WTC11 (cell line): ENCODE measurements around the gene FBLN2. TPM values are rescaled to one million over a fixed set of nuclear protein-coding genes. Genes with fewer than 3 reads are reported as not detected.

Experiments used
- ATAC-seq: fragments of 200-7000 bp; cut with Tn5 transposase; 2 replicates; pipeline ENCODE4 v1.10.0; 2021; ENCODE audit warnings: mild to moderate bottlenecking, moderate library complexity
- CTCF ChIA-PET: fragments of 300-600 bp; sonication (Branson Sonifier 250); formaldehyde crosslinking; loops from one replicate; lab custom pipeline; 2021; ENCODE audit warnings: antibody characterized with exemption; lab: Charles Lee
- POLR2A ChIA-PET: fragments of 350-600 bp; sonication (Branson Sonifier 250); formaldehyde crosslinking; loops from one replicate; lab custom pipeline; 2021; ENCODE audit warnings: antibody characterized with exemption; lab: Charles Lee
- DNase-seq: peaks from one replicate; pipeline ENCODE4 v3.0.0; 2021; ENCODE audit warnings: low spot score
- H3K27ac Mint-ChIP-seq: 2 replicates; pipeline ENCODE4 v1.8.0; 2021; ENCODE audit warnings: mixed read lengths
- H3K27me3 Mint-ChIP-seq: 2 replicates; pipeline ENCODE4 v1.8.0; 2021; ENCODE audit warnings: low read depth, mild to moderate bottlenecking, moderate library complexity, mixed read lengths
- H3K36me3 Mint-ChIP-seq: 2 replicates; pipeline ENCODE4 v1.8.0; 2021; ENCODE audit warnings: mixed read lengths
- H3K4me1 Mint-ChIP-seq: 2 replicates; pipeline ENCODE4 v1.8.0; 2022; ENCODE audit warnings: mixed read lengths
- H3K4me3 Mint-ChIP-seq: 2 replicates; pipeline ENCODE4 v1.8.0; 2021; ENCODE audit warnings: mild to moderate bottlenecking, moderate library complexity, mixed read lengths
- H3K9me3 Mint-ChIP-seq: 2 replicates; pipeline ENCODE4 v1.8.0; 2021; ENCODE audit warnings: mixed read lengths
- ARID4B ChIP-seq: sonication (generic); formaldehyde crosslinking; IDR thresholded peaks from 2 replicates; pipeline ENCODE4 v1.8.0; 2023; ENCODE audit warnings: missing genetic modification reagents, mild to moderate bottlenecking, borderline replicate concordance
- CREM ChIP-seq: sonication (generic); formaldehyde crosslinking; IDR thresholded peaks from 2 replicates; pipeline ENCODE4 v1.8.1; 2022; ENCODE audit warnings: mild to moderate bottlenecking, missing genetic modification reagents, moderate library complexity
- ELF4 ChIP-seq: sonication (generic); formaldehyde crosslinking; IDR thresholded peaks from 2 replicates; pipeline ENCODE4 v1.8.1; 2022; ENCODE audit warnings: low read depth, mild to moderate bottlenecking, moderate library complexity, missing genetic modification reagents
- NFE2L1 ChIP-seq: sonication (generic); formaldehyde crosslinking; IDR thresholded peaks from 2 replicates; pipeline ENCODE4 v1.8.1; 2023; ENCODE audit warnings: missing genetic modification reagents
- NFYB ChIP-seq: sonication (generic); formaldehyde crosslinking; conservative IDR thresholded peaks from 2 replicates; pipeline ENCODE4 v1.8.0; 2022; ENCODE audit warnings: low read depth, missing genetic modification reagents
- NR1H2 ChIP-seq: sonication (generic); formaldehyde crosslinking; IDR thresholded peaks from 2 replicates; pipeline ENCODE4 v1.9.0; 2021; ENCODE audit warnings: mild to moderate bottlenecking, moderate library complexity, missing genetic modification reagents
- NR3C1 ChIP-seq: sonication (generic); formaldehyde crosslinking; conservative IDR thresholded peaks from 2 replicates; pipeline ENCODE4 v1.8.1; 2023; ENCODE audit warnings: low read depth, mild to moderate bottlenecking, missing genetic modification reagents
- PRRX2 ChIP-seq: fragments of 250-450 bp; sonication (Bioruptor Pico); IDR thresholded peaks from 2 replicates; pipeline ENCODE4 v1.8.0; 2021; ENCODE audit warnings: mild to moderate bottlenecking
- SMAD4 ChIP-seq: sonication (generic); formaldehyde crosslinking; IDR thresholded peaks from 2 replicates; pipeline ENCODE4 v1.8.0; 2022; ENCODE audit warnings: mild to moderate bottlenecking, missing genetic modification reagents
- SP1 ChIP-seq: sonication (generic); formaldehyde crosslinking; conservative IDR thresholded peaks from 2 replicates; pipeline ENCODE4 v1.8.1; 2022; ENCODE audit warnings: missing genetic modification reagents
- USF2 ChIP-seq: sonication (generic); formaldehyde crosslinking; IDR thresholded peaks from 2 replicates; pipeline ENCODE4 v1.8.1; 2023; ENCODE audit warnings: mild to moderate bottlenecking, missing genetic modification reagents, moderate library complexity
- ZNF121 ChIP-seq: sonication (generic); formaldehyde crosslinking; IDR thresholded peaks from 2 replicates; pipeline ENCODE4 v1.8.0; 2023; ENCODE audit warnings: missing genetic modification reagents
- ZNF138 ChIP-seq: sonication (generic); formaldehyde crosslinking; conservative IDR thresholded peaks from 2 replicates; pipeline ENCODE4 v1.8.1; 2022; ENCODE audit warnings: mild to moderate bottlenecking, moderate library complexity, missing genetic modification reagents
- ZNF232 ChIP-seq: sonication (generic); formaldehyde crosslinking; IDR thresholded peaks from 2 replicates; pipeline ENCODE4 v1.8.0; 2022; ENCODE audit warnings: mild to moderate bottlenecking, missing genetic modification reagents
- ZNF532 ChIP-seq: fragments of 250-450 bp; sonication (Bioruptor Pico); IDR thresholded peaks from 2 replicates; pipeline ENCODE4 v1.9.0; 2021; ENCODE audit warnings: mild to moderate bottlenecking, borderline replicate concordance
- ZNF671 ChIP-seq: fragments of 250-450 bp; sonication (Bioruptor Pico); IDR thresholded peaks from 2 replicates; pipeline ENCODE4 v1.8.0; 2021; ENCODE audit warnings: mild to moderate bottlenecking
- total RNA-seq: library from RNA; stranded (reverse); gene quantifications from 3 replicates; pipeline ENCODE4 v1.2.3, GENCODE V29; 2021
- TF ChIP-seq, protein P1 (sequence below): sonication (generic); formaldehyde crosslinking; IDR thresholded peaks from 2 replicates; pipeline ENCODE4 v1.8.0; 2022; ENCODE audit warnings: missing genetic modification reagents
- TF ChIP-seq, protein P2 (sequence below): sonication (generic); formaldehyde crosslinking; IDR thresholded peaks from 2 replicates; pipeline ENCODE4 v1.8.1; 2023; ENCODE audit warnings: mild to moderate bottlenecking, missing genetic modification reagents

The FBLN2 gene
- total RNA-seq, 1 experiment from 2014 or later = 20.7 TPM

DNA sequence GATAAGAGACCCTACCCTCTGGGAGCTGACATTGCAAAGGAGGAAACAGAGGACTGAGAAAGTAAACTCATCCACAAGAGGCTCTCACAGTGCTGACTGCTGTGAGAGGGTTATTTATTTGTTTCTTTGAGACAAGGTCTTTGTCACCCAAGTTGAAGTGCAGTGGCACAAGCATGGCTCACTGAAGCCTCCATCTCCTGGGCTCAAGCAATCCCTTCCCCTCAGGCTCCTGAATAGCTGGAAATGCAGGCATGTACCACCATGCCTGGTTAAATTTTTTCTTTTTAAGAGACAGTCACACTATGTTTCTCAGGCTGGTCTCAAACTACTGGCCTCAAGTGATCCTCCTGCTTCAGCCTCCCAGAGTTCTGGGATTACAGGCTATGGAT, 52.8 kb downstream of the FBLN2 start:
- no peak overlapping the region for H3K27ac Mint-ChIP-seq
- ChIA-PET POLR2A (no interaction called here), CTCF (interaction anchor here (0.6 kb wide), 2 partner anchors 15 to 456 kb away, joined by 3 read pairs; no protein-coding TSS in a partner anchor)
- H3K9me3 Mint-ChIP-seq = no peaks in the 10 kb centered on the region
- peaks cover 14% of the 10 kb centered on the region for H3K4me1 Mint-ChIP-seq
- no peaks in the 10 kb centered on the region for H3K36me3 Mint-ChIP-seq
- TF ChIP-seq ZNF232 (CRISPR knock-in tag) (no peak), NR3C1 (no peak), SP1 (no peak), PRRX2 (CRISPR knock-in tag) (no peak), NFYB (CRISPR knock-in tag) (no peak), USF2 (CRISPR knock-in tag) (no peak), ZNF138 (CRISPR knock-in tag) (no peak), ELF4 (CRISPR knock-in tag) (no peak), CREM (no peak), NFE2L1 (no peak), NR1H2 (CRISPR knock-in tag) (no peak), ZNF121 (CRISPR knock-in tag) (no peak), ZNF532 (CRISPR knock-in tag) (no peak), ZNF671 (CRISPR knock-in tag) (no peak)
- TF ChIP-seq, protein P1, sequence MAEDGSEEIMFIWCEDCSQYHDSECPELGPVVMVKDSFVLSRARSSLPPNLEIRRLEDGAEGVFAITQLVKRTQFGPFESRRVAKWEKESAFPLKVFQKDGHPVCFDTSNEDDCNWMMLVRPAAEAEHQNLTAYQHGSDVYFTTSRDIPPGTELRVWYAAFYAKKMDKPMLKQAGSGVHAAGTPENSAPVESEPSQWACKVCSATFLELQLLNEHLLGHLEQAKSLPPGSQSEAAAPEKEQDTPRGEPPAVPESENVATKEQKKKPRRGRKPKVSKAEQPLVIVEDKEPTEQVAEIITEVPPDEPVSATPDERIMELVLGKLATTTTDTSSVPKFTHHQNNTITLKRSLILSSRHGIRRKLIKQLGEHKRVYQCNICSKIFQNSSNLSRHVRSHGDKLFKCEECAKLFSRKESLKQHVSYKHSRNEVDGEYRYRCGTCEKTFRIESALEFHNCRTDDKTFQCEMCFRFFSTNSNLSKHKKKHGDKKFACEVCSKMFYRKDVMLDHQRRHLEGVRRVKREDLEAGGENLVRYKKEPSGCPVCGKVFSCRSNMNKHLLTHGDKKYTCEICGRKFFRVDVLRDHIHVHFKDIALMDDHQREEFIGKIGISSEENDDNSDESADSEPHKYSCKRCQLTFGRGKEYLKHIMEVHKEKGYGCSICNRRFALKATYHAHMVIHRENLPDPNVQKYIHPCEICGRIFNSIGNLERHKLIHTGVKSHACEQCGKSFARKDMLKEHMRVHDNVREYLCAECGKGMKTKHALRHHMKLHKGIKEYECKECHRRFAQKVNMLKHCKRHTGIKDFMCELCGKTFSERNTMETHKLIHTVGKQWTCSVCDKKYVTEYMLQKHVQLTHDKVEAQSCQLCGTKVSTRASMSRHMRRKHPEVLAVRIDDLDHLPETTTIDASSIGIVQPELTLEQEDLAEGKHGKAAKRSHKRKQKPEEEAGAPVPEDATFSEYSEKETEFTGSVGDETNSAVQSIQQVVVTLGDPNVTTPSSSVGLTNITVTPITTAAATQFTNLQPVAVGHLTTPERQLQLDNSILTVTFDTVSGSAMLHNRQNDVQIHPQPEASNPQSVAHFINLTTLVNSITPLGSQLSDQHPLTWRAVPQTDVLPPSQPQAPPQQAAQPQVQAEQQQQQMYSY (CRISPR knock-in tag) = no peak
- TF ChIP-seq, protein P2, sequence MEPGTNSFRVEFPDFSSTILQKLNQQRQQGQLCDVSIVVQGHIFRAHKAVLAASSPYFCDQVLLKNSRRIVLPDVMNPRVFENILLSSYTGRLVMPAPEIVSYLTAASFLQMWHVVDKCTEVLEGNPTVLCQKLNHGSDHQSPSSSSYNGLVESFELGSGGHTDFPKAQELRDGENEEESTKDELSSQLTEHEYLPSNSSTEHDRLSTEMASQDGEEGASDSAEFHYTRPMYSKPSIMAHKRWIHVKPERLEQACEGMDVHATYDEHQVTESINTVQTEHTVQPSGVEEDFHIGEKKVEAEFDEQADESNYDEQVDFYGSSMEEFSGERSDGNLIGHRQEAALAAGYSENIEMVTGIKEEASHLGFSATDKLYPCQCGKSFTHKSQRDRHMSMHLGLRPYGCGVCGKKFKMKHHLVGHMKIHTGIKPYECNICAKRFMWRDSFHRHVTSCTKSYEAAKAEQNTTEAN = no peak
- DNase-seq (no peak), ATAC-seq (no peak)
- no peaks in the 10 kb centered on the region for H3K27me3 Mint-ChIP-seq
- no peak overlapping the region for H3K4me3 Mint-ChIP-seq

- H3K27ac Mint-ChIP-seq = no peak overlapping the region
- ChIA-PET POLR2A (no interaction called here), CTCF (no interaction called here)
- no peaks in the 10 kb centered on the region; the same call in 1 of the 2 replicates for H3K27me3 Mint-ChIP-seq
- H3K4me3 Mint-ChIP-seq = no peak overlapping the region
- no peaks in the 10 kb centered on the region for H3K9me3 Mint-ChIP-seq
- H3K36me3 Mint-ChIP-seq = no peaks in the 10 kb centered on the region
- DNase-seq = no peak
- ATAC-seq = no peak
- no peaks in the 10 kb centered on the region for H3K4me1 Mint-ChIP-seq
- TF ChIP-seq ZNF532 (CRISPR knock-in tag) = no peak
- no peak for TF ChIP-seq SMAD4
- TF ChIP-seq ARID4B = no peak
These were observed 56.6 kb downstream of the FBLN2 start for GRCh38 chr3:13605555-13605954.
